Stomach (tissue), 9 donors: ENCODE results near the gene GFY. TPM values are rescaled to one million over a fixed set of nuclear protein-coding genes. Genes with fewer than 3 reads are reported as not detected.

Experiments used
- DNase-seq, 2 donors: peaks; one replicate each; pipeline versions ENCODE4 v3.0.0 to v3.0.0-alpha.2; 2013 to 2019
- H3K27ac ChIP-seq, 5 donors: fragments of 200-600 bp in 4 of 5; sonication (generic) in 4 of 5; one replicate each; pipeline ENCODE4 v1.5.1; 2013 to 2019; ENCODE audit warnings: mild to moderate bottlenecking in 1 of 5, moderate library complexity in 1 of 5
- H3K27me3 ChIP-seq, 3 donors: fragments of 200-600 bp; sonication (generic); one replicate each; pipeline ENCODE4 v1.5.1; 2017 to 2019; ENCODE audit warnings: mixed run types in 1 of 3
- H3K36me3 ChIP-seq, 4 donors: fragments of 200-600 bp; sonication (generic); 1 replicate in 3 of 4; 2 replicates in 1 of 4; pipeline ENCODE4 v1.5.1; 2016 to 2019
- H3K4me1 ChIP-seq, 4 donors: fragments of 200-600 bp; sonication (generic); one replicate each; pipeline ENCODE4 v1.5.1; 2016 to 2019
- H3K4me3 ChIP-seq, 4 donors: fragments of 200-600 bp; sonication (generic) in 3 of 4; one replicate each; pipeline ENCODE4 v1.5.1; 2016 to 2019; ENCODE audit warnings: mild to moderate bottlenecking in 1 of 4
- H3K9me3 ChIP-seq, 4 donors: fragments of 200-600 bp; sonication (generic); one replicate each; pipeline ENCODE4 v1.5.1; 2016 to 2019
- EP300 ChIP-seq: sonication (generic); formaldehyde crosslinking; IDR thresholded peaks from one replicate; pipeline ENCODE4 v1.6.1; 2017; ENCODE audit warnings: antibody characterized with exemption
- POLR2A ChIP-seq, 4 donors: fragments of 450-650 bp; IDR thresholded peaks; one replicate each; pipeline ENCODE4 v1.6.1; 2016; ENCODE audit warnings: antibody characterized with exemption in 4 of 4, control low read depth in 2 of 4, mild to moderate bottlenecking in 1 of 4, moderate library complexity in 1 of 4
- POLR2AphosphoS5 ChIP-seq, 3 donors: sonication (generic); formaldehyde crosslinking; IDR thresholded peaks; one replicate each; pipeline ENCODE4 v1.6.1; 2016; ENCODE audit warnings: antibody characterized with exemption in 3 of 3
- WGBS, 5 donors: extraction: QIAGEN DNeasy Blood & Tissue Kit in 3 of 5; methylation state at CpG; one replicate each; pipeline versions ENCODE4 v1.1.5 to v1.1.7; 2013 to 2018; 5-methylcytosine and 5-hydroxymethylcytosine counted together
- intact Hi-C: fragments of 100-400 bp; cut with DNase I; formaldehyde crosslinking; loops from one replicate; pipeline ENCODE4 v1.15.1; 2023; ENCODE audit warnings: low total_unique reads
- polyA plus RNA-seq, 3 donors: library from polyadenylated mRNA; stranded (reverse); fragments of 200-250 nt; gene quantifications; one replicate each; pipeline ENCODE4 v1.2.3, GENCODE V29; 2013
- total RNA-seq, 5 donors: library from RNA; depleted of rRNA; stranded (reverse); fragments of >200 nt; gene quantifications; one replicate each; pipeline versions ENCODE4 v1.1.0 to v1.2.3, GENCODE V29; 2014 to 2016
- TF ChIP-seq, protein P1 (sequence below), 7 experiments: fragments of 450-650 bp in 4 of 7; fragments of 200-600 bp in 3 of 7; sonication (generic) in 3 of 7; IDR thresholded peaks; one replicate each; pipeline ENCODE4 v1.5.1; 2016 to 2019; ENCODE audit warnings: antibody characterized with exemption in 7 of 7, control low read depth in 2 of 7, mild to moderate bottlenecking in 1 of 7
- donor health status: healthy with polysubstance abuse.
- donor health status: Bipolar disorder and iron deficiency.
- donor health status: healthy.

The GFY gene
- total and polyA plus RNA-seq, 8 donors = not detected

DNA sequence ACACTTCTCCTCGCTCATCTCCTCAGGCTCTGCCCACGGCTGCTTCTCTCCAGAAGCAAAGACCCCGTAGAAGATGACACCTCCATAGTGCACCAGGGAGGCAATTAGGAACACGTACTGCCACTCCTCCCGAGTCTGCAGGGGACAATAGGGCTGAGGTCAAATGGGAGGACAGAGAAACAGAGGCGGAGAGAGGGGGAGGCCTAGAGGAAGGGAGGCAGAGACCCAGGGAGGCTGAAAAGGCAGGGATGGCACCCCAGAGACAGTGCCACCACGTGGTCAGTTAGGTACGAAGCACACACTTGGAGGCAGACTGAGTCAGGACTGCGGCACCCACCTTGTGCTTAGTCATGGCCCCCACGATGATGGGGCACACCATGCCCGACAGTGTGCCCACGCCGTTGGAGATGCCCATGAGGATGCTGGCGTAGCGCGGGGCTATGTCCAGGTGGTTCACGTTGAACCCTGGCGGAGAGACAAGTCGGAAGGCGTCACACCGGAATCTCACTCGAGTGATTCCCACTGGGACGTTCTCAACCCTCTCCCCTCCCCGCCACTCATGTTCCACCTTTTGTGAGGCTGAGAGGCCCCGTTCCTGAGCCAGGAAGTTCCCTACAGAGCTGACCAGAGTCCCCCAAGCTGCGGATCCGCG is 5.6 kb downstream of the GFY start:
- Histone ChIP-seq H3K9me3 (no peaks in the 10 kb centered on the region), H3K27ac (no peak overlapping the region), H3K4me1 (peaks cover 11 to 24% (median 21%) of the 10 kb centered on the region in 4 donors), H3K36me3 (no peaks in the 10 kb centered on the region), H3K4me3 (no peak overlapping the region), H3K27me3 (peaks cover 55 to 100% (median 100%) of the 10 kb centered on the region in 3 donors)
- DNase-seq = no peak
- TF ChIP-seq POLR2A (IDR thresholded peaks at IDR 0.05) (no peak), EP300 (no peak), POLR2AphosphoS5 (IDR thresholded peaks at IDR 0.05) (no peak)
- TF ChIP-seq, protein P1, sequence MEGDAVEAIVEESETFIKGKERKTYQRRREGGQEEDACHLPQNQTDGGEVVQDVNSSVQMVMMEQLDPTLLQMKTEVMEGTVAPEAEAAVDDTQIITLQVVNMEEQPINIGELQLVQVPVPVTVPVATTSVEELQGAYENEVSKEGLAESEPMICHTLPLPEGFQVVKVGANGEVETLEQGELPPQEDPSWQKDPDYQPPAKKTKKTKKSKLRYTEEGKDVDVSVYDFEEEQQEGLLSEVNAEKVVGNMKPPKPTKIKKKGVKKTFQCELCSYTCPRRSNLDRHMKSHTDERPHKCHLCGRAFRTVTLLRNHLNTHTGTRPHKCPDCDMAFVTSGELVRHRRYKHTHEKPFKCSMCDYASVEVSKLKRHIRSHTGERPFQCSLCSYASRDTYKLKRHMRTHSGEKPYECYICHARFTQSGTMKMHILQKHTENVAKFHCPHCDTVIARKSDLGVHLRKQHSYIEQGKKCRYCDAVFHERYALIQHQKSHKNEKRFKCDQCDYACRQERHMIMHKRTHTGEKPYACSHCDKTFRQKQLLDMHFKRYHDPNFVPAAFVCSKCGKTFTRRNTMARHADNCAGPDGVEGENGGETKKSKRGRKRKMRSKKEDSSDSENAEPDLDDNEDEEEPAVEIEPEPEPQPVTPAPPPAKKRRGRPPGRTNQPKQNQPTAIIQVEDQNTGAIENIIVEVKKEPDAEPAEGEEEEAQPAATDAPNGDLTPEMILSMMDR (IDR thresholded peaks at IDR 0.05) = no peak
- intact Hi-C loops = loop anchor here (5.0 kb wide), 1 partner anchor 34 kb away; no protein-coding TSS in a partner anchor
- WGBS, 5 donors = 60 to 69% (median 64%) methylated on average over 27 to 28 of the region's 28 CpGs

DNA sequence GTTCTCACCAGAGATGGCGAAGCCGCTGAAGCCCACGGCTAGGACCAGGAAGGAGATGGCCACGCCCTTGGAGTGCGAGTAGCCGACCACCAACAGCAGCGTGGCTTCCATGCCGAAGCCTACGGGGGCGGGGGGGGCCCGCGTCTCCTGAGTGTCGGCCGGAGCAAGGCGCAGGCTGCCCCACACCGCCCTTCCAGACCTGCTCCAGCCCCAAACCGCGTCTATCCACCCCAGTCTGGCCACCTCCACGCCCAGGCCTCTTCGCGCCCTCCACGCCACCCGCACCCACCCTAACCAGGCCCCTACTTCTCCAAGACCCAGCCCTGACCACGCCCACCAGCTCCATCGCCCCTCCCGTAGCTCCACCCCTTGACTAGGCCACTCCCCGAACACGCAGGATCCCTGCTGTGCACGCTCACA is 6.2 kb downstream of the GFY start:
- peaks cover 50 to 100% (median 100%) of the 10 kb centered on the region in 3 donors for H3K27me3 ChIP-seq
- no peaks in the 10 kb centered on the region for H3K36me3 ChIP-seq
- WGBS, 5 donors = 40 to 54% (median 44%) methylated on average over 22 to 29 of the region's 29 CpGs
- no peaks in the 10 kb centered on the region for H3K9me3 ChIP-seq
- no peak for DNase-seq
- intact Hi-C loops = loop anchor here (5.0 kb wide), 1 partner anchor 34 kb away; no protein-coding TSS in a partner anchor
- H3K27ac ChIP-seq = no peak overlapping the region
- TF ChIP-seq, protein P1 (IDR thresholded peaks at IDR 0.05) = no peak
- no peak for TF ChIP-seq POLR2AphosphoS5 (IDR thresholded peaks at IDR 0.05)
- TF ChIP-seq EP300 = no peak
- TF ChIP-seq POLR2A (IDR thresholded peaks at IDR 0.05) = no peak
- H3K4me3 ChIP-seq = no peak overlapping the region
- H3K4me1 ChIP-seq = peaks cover 11 to 25% (median 22%) of the 10 kb centered on the region in 4 donors

DNA sequence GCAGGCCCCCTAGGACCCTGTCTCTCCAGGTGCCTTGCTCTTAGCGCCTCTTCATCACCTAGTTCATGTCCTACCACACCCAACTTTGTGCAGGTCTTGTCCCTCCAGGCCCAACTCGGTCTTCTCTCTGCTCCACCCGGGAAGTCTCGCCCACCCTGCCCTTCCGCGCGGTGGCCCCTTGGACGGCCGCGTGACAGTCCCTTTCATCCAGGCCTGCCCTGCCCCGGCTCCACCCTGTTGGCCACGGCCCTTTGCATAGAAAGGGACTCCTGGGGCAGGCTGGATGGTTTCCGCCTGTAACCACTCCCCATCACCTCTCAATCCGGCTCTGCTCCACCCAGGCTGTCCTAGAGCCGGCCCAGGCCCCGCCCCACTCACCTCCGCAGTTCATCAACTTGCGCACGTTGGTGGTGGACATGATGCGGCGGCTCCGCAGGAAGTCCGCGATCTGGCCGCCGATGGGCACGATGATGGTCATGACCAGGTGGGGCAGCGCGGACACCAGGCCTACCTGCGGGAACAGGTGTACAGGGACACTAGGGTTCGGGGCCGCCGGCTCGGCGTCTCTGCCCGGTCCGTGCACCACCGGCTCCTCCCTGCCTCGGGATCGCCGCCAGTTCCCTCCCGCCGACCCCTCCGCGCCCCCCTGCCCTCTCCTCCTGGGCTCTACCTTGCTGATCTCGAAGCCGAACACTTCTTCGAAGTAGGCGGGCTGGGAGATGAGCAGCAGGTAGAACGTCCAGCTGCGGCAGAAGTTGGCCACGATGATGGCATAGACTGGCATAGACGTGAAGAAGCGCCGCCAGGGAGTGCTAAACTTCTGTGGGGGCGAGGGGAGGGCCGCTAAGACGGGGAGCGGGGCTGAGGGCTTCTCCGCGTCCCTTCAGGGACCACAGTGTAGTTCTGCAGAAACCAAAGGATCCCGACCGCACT is 7.2 kb downstream of the GFY start:
- WGBS, 5 donors = 9 to 14% (median 10%) methylated on average over 27 to 63 of the region's 63 CpGs
- Histone ChIP-seq H3K27ac (no peak overlapping the region), H3K36me3 (no peaks in the 10 kb centered on the region), H3K4me1 (peaks cover 11 to 30% (median 23%) of the 10 kb centered on the region in 4 donors), H3K4me3 (no peak overlapping the region), H3K9me3 (no peaks in the 10 kb centered on the region), H3K27me3 (peaks cover 41 to 100% (median 100%) of the 10 kb centered on the region in 3 donors)
- TF ChIP-seq POLR2AphosphoS5 (IDR thresholded peaks at IDR 0.05) = no peak
- TF ChIP-seq, protein P1 (IDR thresholded peaks at IDR 0.05) = no peak
- TF ChIP-seq EP300 = no peak
- TF ChIP-seq POLR2A (IDR thresholded peaks at IDR 0.05) = no peak
- DNase-seq = no peak
- intact Hi-C loops = loop anchor here (5.0 kb wide), 1 partner anchor 35 kb away; no protein-coding TSS in a partner anchor

DNA sequence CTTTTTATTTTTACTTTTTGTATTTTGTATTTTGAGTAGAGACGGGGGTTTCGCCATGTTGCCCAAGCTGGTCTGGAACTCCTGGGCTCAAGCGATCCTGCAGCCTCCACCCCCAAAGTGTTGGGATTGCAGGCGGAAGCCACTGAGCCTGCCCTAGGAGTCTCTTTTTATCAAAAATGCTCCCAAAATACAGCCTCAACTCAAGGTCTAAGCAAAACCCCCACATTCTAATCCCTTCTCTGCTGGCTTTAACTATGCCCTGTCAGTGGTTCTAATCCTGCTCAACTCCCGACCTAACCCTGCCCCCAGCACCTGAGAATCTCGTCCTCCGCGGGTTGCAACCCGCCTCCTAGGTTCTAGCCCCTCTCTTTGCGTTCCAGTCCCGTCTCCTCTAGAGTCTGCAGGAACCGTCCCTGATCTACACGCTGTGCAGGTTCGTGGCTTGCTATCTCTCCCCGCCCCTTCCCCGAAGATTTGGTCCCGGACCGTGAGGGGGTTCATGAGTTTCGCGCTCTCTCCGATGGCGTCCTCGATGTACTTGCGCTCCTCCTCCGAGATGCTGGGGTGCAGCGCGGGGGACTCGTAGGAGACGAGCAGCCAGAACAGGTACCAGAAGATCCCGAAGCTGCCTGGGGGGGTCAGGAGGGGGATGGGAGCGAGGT is 8.2 kb downstream of the GFY start:
- Histone ChIP-seq H3K27ac (no peak overlapping the region), H3K27me3 (peaks cover 33 to 100% (median 99%) of the 10 kb centered on the region in 3 donors), H3K4me3 (no peak overlapping the region), H3K36me3 (no peaks in the 10 kb centered on the region), H3K9me3 (no peaks in the 10 kb centered on the region), H3K4me1 (peaks cover 3 to 22% (median 15%) of the 10 kb centered on the region in 4 donors)
- intact Hi-C loops = loop anchor here (5.0 kb wide), 1 partner anchor 36 kb away; no protein-coding TSS in a partner anchor
- DNase-seq = no peak
- TF ChIP-seq POLR2AphosphoS5 (IDR thresholded peaks at IDR 0.05) = no peak
- TF ChIP-seq, protein P1 (IDR thresholded peaks at IDR 0.05) = no peak
- no peak for TF ChIP-seq POLR2A (IDR thresholded peaks at IDR 0.05)
- TF ChIP-seq EP300 = no peak
- WGBS, 5 donors = 17 to 24% (median 21%) methylated on average over 14 to 31 of the region's 31 CpGs
